ENCODE measurements around the gene KLK5.

- no peak for TF ChIP-seq EZH2phosphoT487 (IDR thresholded peaks at IDR 0.05; ENCODE audit: low read length)
- no peak for TF ChIP-seq CTCF (IDR thresholded peaks at IDR 0.05; ENCODE audit: low read length)
- TF ChIP-seq EZH2 (optimal IDR thresholded peaks at IDR 0.05; ENCODE audit: low read depth, low read length): no peak
These were observed 43.4 kb downstream of the KLK5 start for GRCh38 chr19:50909240-50910070.

Data from MM.1S (cell line).